KMS-11 (cell line): ENCODE results near the gene BTN3A1.

Source experiments
- H2AFZ ChIP-seq: fragments of 200-600 bp; sonication (generic); 2 replicates; pipeline ENCODE4 v1.6.1; 2016; ENCODE audit warnings: antibody characterized with exemption, mixed run types, low read depth
- H3K27ac ChIP-seq: fragments of 200-600 bp; sonication (generic); 2 replicates; pipeline ENCODE4 v1.6.1; 2016; ENCODE audit warnings: mild to moderate bottlenecking, mixed run types
- H3K27me3 ChIP-seq: fragments of 200-600 bp; sonication (generic); 2 replicates; pipeline ENCODE4 v1.6.1; 2017; ENCODE audit warnings: mild to moderate bottlenecking, low read depth, mixed run types, moderate library complexity; ENCODE audit not compliant: insufficient read depth
- H3K36me3 ChIP-seq: fragments of 200-600 bp; sonication (generic); 2 replicates; pipeline ENCODE4 v1.6.1; 2017; ENCODE audit warnings: mild to moderate bottlenecking, mixed run types; ENCODE audit not compliant: insufficient read depth
- H3K4me1 ChIP-seq: fragments of 200-600 bp; sonication (generic); 2 replicates; pipeline ENCODE4 v1.6.1; 2016; ENCODE audit warnings: mild to moderate bottlenecking, low read depth, mixed run types; ENCODE audit not compliant: poor library complexity, severe bottlenecking
- H3K4me2 ChIP-seq: fragments of 200-600 bp; sonication (generic); 2 replicates; pipeline ENCODE4 v1.7.0; 2016; ENCODE audit warnings: mild to moderate bottlenecking, mixed run types
- H3K4me3 ChIP-seq: fragments of 200-600 bp; sonication (generic); IDR thresholded peaks from 2 replicates; pipeline ENCODE4 v1.6.1; 2017; ENCODE audit warnings: low read depth, low read length, mixed read lengths; ENCODE audit not compliant: insufficient read depth
- H3K79me2 ChIP-seq: fragments of 200-600 bp; sonication (generic); 2 replicates; pipeline ENCODE4 v1.6.1; 2016; ENCODE audit warnings: low read depth, mixed run types; ENCODE audit not compliant: insufficient read depth
- H3K9ac ChIP-seq: fragments of 200-600 bp; sonication (generic); 2 replicates; pipeline ENCODE4 v1.6.1; 2016; ENCODE audit warnings: mild to moderate bottlenecking, mixed run types
- H4K20me1 ChIP-seq: fragments of 200-600 bp; sonication (generic); 2 replicates; pipeline ENCODE4 v1.6.1; 2016; ENCODE audit warnings: mild to moderate bottlenecking, mixed run types; ENCODE audit not compliant: insufficient read depth
- CTCF ChIP-seq: fragments of 200-600 bp; sonication (generic); conservative IDR thresholded peaks from 2 replicates; pipeline ENCODE4 v1.6.1; 2017; ENCODE audit warnings: low read depth, mild to moderate bottlenecking, antibody characterized with exemption, low read length, moderate library complexity, mixed read lengths

BTN3A1 gene

DNA sequence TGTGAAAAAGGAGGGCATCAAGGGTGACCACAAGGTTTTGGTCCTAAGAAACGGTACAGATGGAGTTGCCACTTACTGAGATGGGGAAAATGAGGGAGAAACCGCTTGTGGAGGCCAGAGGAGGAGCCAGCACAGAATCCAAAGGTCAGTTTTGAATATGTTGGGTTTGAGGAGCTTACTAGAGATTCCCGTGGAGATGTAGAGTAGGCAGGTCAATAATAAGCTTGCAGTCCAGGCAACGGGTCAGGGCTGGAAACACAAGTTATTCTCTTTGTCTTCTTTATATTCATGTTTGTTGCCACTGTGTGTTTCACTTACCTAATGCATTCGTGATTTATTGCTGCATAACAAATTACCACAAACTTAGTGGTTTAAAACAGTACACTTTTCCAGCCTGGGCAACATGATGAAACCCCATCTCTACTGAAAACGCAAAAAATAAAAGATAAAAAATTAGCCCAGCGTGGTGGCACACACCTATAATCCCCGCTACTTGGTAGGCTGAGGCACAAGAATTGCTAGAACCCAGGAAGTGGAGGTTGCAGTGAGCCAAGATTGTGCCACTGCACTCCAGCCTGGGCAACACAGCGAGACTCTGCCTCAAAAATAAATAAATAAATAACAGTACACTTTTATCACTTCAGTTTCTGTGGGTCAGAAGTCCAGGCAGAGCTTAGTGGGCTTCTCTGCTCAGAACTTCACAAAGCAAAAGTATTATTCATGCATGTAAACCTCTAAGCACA, 39.8 kb upstream of the BTN3A1 start:
- no peak overlapping the region for H3K4me3 ChIP-seq
- no peaks in the 10 kb centered on the region for H3K27me3 ChIP-seq
- peak overlapping the region; percentile 15; the same call in 1 of the 2 replicates for H2AFZ ChIP-seq
- H3K9ac ChIP-seq, result no peak overlapping the region; the same call in 1 of the 2 replicates
- peak overlapping the region; percentile 72 for H3K27ac ChIP-seq
- H3K4me2 ChIP-seq, result peak overlapping the region; percentile 97
- H4K20me1 ChIP-seq, result no peaks in the 10 kb centered on the region
- no peaks in the 10 kb centered on the region for H3K36me3 ChIP-seq
- H3K79me2 ChIP-seq, result peaks cover 11% of the 10 kb centered on the region; the same call in 1 of the 2 replicates
- H3K4me1 ChIP-seq, result peaks cover 92% of the 10 kb centered on the region
- no peak for TF ChIP-seq CTCF

DNA sequence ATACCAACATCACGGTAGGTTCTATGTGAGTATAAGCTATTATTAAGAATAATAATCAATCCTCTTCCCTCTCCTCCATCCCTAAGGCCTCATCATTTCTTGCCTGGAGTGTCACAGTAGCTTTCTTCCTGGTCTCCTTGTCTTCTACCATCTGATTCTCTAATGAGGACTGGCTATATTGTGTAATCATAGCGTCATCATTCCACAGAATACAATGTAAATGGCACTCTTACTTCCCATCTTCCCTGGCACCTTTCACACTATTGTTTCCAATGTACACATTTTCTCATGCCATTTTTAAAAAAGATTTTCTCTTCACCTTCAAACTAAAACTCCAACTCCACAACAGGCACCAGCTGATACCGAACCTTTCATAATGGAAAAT, 39.2 kb upstream of the BTN3A1 start:
- H4K20me1 ChIP-seq, result no peaks in the 10 kb centered on the region
- TF ChIP-seq CTCF, result no peak
- H3K9ac ChIP-seq, result no peak overlapping the region
- no peak overlapping the region for H3K4me3 ChIP-seq
- peaks cover 11% of the 10 kb centered on the region; the same call in 1 of the 2 replicates for H3K79me2 ChIP-seq
- H3K27ac ChIP-seq, result peak overlapping the region; percentile 72; the same call in 1 of the 2 replicates
- H3K4me1 ChIP-seq, result peaks cover 88% of the 10 kb centered on the region
- H3K27me3 ChIP-seq, result no peaks in the 10 kb centered on the region
- H3K4me2 ChIP-seq, result peak overlapping the region; percentile 97; the same call in 1 of the 2 replicates
- H3K36me3 ChIP-seq, result no peaks in the 10 kb centered on the region
- H2AFZ ChIP-seq, result peak overlapping the region; percentile 17; the same call in 1 of the 2 replicates

GRCh38 chr6:26363882-26364701, 38.0 kb upstream of the BTN3A1 start:
- Histone ChIP-seq H3K36me3 (no peaks in the 10 kb centered on the region), H3K9ac (peak overlapping the region; percentile 79; the same call in 1 of the 2 replicates), H3K27ac (peak overlapping the region; percentile 86), H3K4me1 (peaks cover 75% of the 10 kb centered on the region), H3K27me3 (no peaks in the 10 kb centered on the region), H4K20me1 (no peaks in the 10 kb centered on the region), H2AFZ (peak overlapping the region; percentile 36), H3K4me2 (peak overlapping the region; percentile 97), H3K79me2 (peaks cover 11% of the 10 kb centered on the region; the same call in 1 of the 2 replicates), H3K4me3 (no peak overlapping the region)
- no peak for TF ChIP-seq CTCF

GRCh38 chr6:26365633-26365995, 36.5 kb upstream of the BTN3A1 start:
- Histone ChIP-seq H3K4me3 (peak overlapping the region; percentile 71), H3K4me1 (peaks cover 60% of the 10 kb centered on the region), H3K79me2 (peaks cover 11% of the 10 kb centered on the region; the same call in 1 of the 2 replicates), H3K36me3 (no peaks in the 10 kb centered on the region), H3K9ac (peak overlapping the region; percentile 79), H3K27me3 (no peaks in the 10 kb centered on the region), H2AFZ (peak overlapping the region; percentile 36), H4K20me1 (no peaks in the 10 kb centered on the region), H3K4me2 (peak overlapping the region; percentile 97), H3K27ac (peak overlapping the region; percentile 86)
- TF ChIP-seq CTCF, result no peak
